K562 (cell line): ENCODE results near the gene C1orf122. TPM values are rescaled to one million over a fixed set of nuclear protein-coding genes. Genes with fewer than 3 reads are reported as not detected.

Source experiments
- ATAC-seq: fragments of 200-7000 bp; cut with Tn5 transposase; 3 replicates; pipeline ENCODE4 v1.9.1; 2020; ENCODE audit warnings: moderate library complexity
- BruUV-seq: library from RNA; stranded (reverse); fragments of 400-500 nt; replicated peaks from 2 replicates; lab custom pipeline; 2021; lab: Mats Ljungman, UMichigan
- CTCF ChIA-PET: fragments of 300-600 bp; formaldehyde crosslinking; extraction: SDS; loops from one replicate; lab custom pipeline; 2021; ENCODE audit warnings: low intra/inter-chr PET ratio; lab: Yijun Ruan, JAX
- POLR2A ChIA-PET: fragments of 300-600, 350-650 bp; sonication (Branson Sonifier 250); formaldehyde crosslinking; extraction: SDS; loops from one replicate; lab custom pipeline; 2021; ENCODE audit warnings: antibody characterized with exemption, inconsistent platforms; lab: Yijun Ruan, JAX
- DNase-seq, 4 experiments: peaks; one replicate each; pipeline versions ENCODE4 v3.0.0 to v3.0.0-alpha.2; 2011 to 2018; ENCODE audit warnings: low spot score in 3 of 4, mixed read lengths in 3 of 4; ENCODE audit errors: extremely low read depth in 1 of 4
- FAIRE-seq: peaks from 2 replicates; lab custom pipeline; 2011; peaks lifted over from hg19 to GRCh38; lab: Jason Lieb, UNC
- H2AFZ ChIP-seq: 2 replicates; pipeline ENCODE4 v1.6.0; 2011; ENCODE audit warnings: low read depth, low read length, control low read depth, inconsistent platforms
- H3K27ac ChIP-seq: fragments of 200-600 bp; 3 replicates; pipeline ENCODE4 v1.8.0; 2011; ENCODE audit warnings: low read depth, mild to moderate bottlenecking, control low read depth, inconsistent platforms, low read length, moderate library complexity, mixed read lengths; ENCODE audit errors: extremely low read depth
- H3K27me3 ChIP-seq, 2 experiments: fragments of 300-600 bp in 1 of 2; 2 replicates in 1 of 2; 3 replicates in 1 of 2; pipeline versions ENCODE4 v1.6.0 to v1.8.0; 2011; ENCODE audit warnings: inconsistent platforms in 2 of 2, low read length in 2 of 2, mild to moderate bottlenecking in 1 of 2, mixed read lengths in 1 of 2, moderate library complexity in 1 of 2; ENCODE audit not compliant: control insufficient read depth in 2 of 2, insufficient read depth in 2 of 2
- H3K36me3 ChIP-seq: fragments of 300-600 bp; 3 replicates; pipeline ENCODE4 v1.8.0; 2011; ENCODE audit warnings: mild to moderate bottlenecking, low read length, inconsistent platforms; ENCODE audit not compliant: control insufficient read depth, insufficient read depth
- H3K4me1 ChIP-seq, 2 experiments: fragments of 200-600 bp in 1 of 2; replicated peaks in 1 of 2; 2 replicates in 1 of 2; 3 replicates in 1 of 2; pipeline versions ENCODE4 v1.5.1 to v1.8.0; 2011; ENCODE audit warnings: inconsistent platforms in 2 of 2, low read length in 2 of 2, mild to moderate bottlenecking in 1 of 2, mixed read lengths in 1 of 2, moderate library complexity in 1 of 2; ENCODE audit not compliant: control insufficient read depth in 2 of 2, insufficient read depth in 2 of 2
- H3K4me2 ChIP-seq: 2 replicates; pipeline ENCODE4 v1.6.1; 2011; ENCODE audit warnings: low read length, control low read depth, inconsistent platforms, mixed read lengths; ENCODE audit not compliant: insufficient read depth
- H3K4me3 ChIP-seq: fragments of 200-600 bp; sonication (generic), shearing (Covaris generic); 2 replicates; pipeline ENCODE4 v1.5.1; 2016; ENCODE audit warnings: control low read depth, inconsistent platforms
- H3K79me2 ChIP-seq: fragments of 200-600 bp; 3 replicates; pipeline ENCODE4 v1.8.0; 2011; ENCODE audit warnings: low read length, inconsistent platforms; ENCODE audit not compliant: control insufficient read depth, insufficient read depth
- H3K9ac ChIP-seq, 2 experiments: 2 replicates each; pipeline versions ENCODE4 v1.6.0 to v1.6.1; 2011; ENCODE audit warnings: low read depth in 2 of 2, low read length in 2 of 2, control low read depth in 1 of 2, inconsistent platforms in 1 of 2, mild to moderate bottlenecking in 1 of 2, mixed read lengths in 1 of 2; ENCODE audit not compliant: insufficient read depth in 1 of 2
- H3K9me1 ChIP-seq: one replicate; pipeline ENCODE4 v1.6.0; 2011; ENCODE audit warnings: inconsistent platforms, mild to moderate bottlenecking, low read length, moderate library complexity; ENCODE audit not compliant: control insufficient read depth, insufficient read depth
- H3K9me3 ChIP-seq: replicated peaks from 2 replicates; pipeline ENCODE4 v1.5.1; 2011; ENCODE audit warnings: low read depth, low read length, inconsistent platforms; ENCODE audit not compliant: control insufficient read depth, insufficient read depth
- H4K20me1 ChIP-seq: replicated peaks from 2 replicates; pipeline ENCODE4 v1.6.1; 2011; ENCODE audit warnings: low read length, inconsistent platforms, mixed read lengths; ENCODE audit not compliant: control insufficient read depth, insufficient read depth
- CREB1 ChIP-seq, 2 experiments: sonication (generic) in 1 of 2; formaldehyde crosslinking in 1 of 2; IDR thresholded peaks; 2 replicates each; pipeline versions ENCODE4 v1.6.1 to v1.8.0; 2012 to 2022; ENCODE audit warnings: inconsistent platforms in 1 of 2, mild to moderate bottlenecking in 1 of 2, missing genetic modification reagents in 1 of 2, moderate library complexity in 1 of 2
- DMBX1 ChIP-seq: fragments of 250-450 bp; sonication (Bioruptor Pico); IDR thresholded peaks from 2 replicates; pipeline ENCODE4 v1.8.0; 2022; ENCODE audit warnings: inconsistent platforms, mild to moderate bottlenecking, moderate library complexity, borderline replicate concordance
- HNRNPLL ChIP-seq: fragments of 200-400 bp; formaldehyde crosslinking; IDR thresholded peaks from 2 replicates; pipeline ENCODE4 v1.6.1; 2017; ENCODE audit warnings: low read length, low read depth, mild to moderate bottlenecking; ENCODE audit not compliant: poor library complexity, severe bottlenecking
- KLF6 ChIP-seq: fragments of 250-450 bp; sonication (Bioruptor Pico); IDR thresholded peaks from 2 replicates; pipeline ENCODE4 v1.4.0; 2020; ENCODE audit warnings: mild to moderate bottlenecking, moderate library complexity, borderline replicate concordance
- NCOA1 ChIP-seq: fragments of 450-650 bp; IDR thresholded peaks from 2 replicates; pipeline ENCODE4 v1.6.1; 2016; ENCODE audit warnings: low read depth
- NFIC ChIP-seq: fragments of 450-650 bp; IDR thresholded peaks from 2 replicates; pipeline ENCODE4 v1.6.1; 2017; ENCODE audit warnings: mild to moderate bottlenecking, inconsistent platforms
- NR4A1 ChIP-seq, 2 experiments: fragments of 250-450 bp in 1 of 2; fragments of 450-650 bp in 1 of 2; sonication (Bioruptor Pico) in 1 of 2; IDR thresholded peaks; 2 replicates each; pipeline versions ENCODE4 v1.4.0 to v1.6.1; 2016 to 2020; ENCODE audit warnings: mild to moderate bottlenecking in 2 of 2, missing compliant biosample characterization in 1 of 2, missing genetic modification characterization in 1 of 2, moderate library complexity in 1 of 2
- TCF7 ChIP-seq: sonication (generic); IDR thresholded peaks from 2 replicates; pipeline ENCODE4 v1.6.1; 2016; ENCODE audit warnings: antibody characterized with exemption, borderline replicate concordance
- TGIF2 ChIP-seq: sonication (generic); formaldehyde crosslinking; IDR thresholded peaks from 2 replicates; pipeline ENCODE4 v1.8.1; 2022; ENCODE audit warnings: mild to moderate bottlenecking, missing genetic modification reagents, moderate library complexity
- ZBTB1 ChIP-seq: sonication (generic); formaldehyde crosslinking; IDR thresholded peaks from 2 replicates; pipeline ENCODE4 v1.8.1; 2023; ENCODE audit warnings: missing genetic modification reagents, low read depth, mild to moderate bottlenecking, borderline replicate concordance
- WGBS: fragments of 100-300 bp; shearing (Covaris generic); methylation state at CpG from one replicate; pipeline ENCODE4 v1.1.6; 2016; ENCODE audit warnings: low coverage, mixed read lengths; ENCODE audit not compliant: insufficient coverage; ENCODE audit errors: missing lambda C conversion rate; 5-methylcytosine and 5-hydroxymethylcytosine counted together
- in situ Hi-C: fragments of 300-500 bp; cut with MboI; formaldehyde crosslinking; loops from 4 replicates; pipeline ENCODE4 v1.15.0; 2018; ENCODE audit warnings: inconsistent platforms, mixed read lengths
- intact Hi-C: fragments of 100-400 bp; cut with micrococcal nuclease; formaldehyde crosslinking; loops from 2 replicates; pipeline ENCODE4 v1.14.2; 2022
- polyA plus RNA-seq, 8 experiments: library from polyadenylated mRNA; depleted of rRNA in 4 of 8; stranded (reverse) in 5 of 8; unstranded in 3 of 8; fragments of >200 nt; fragmentation: Nextera tagmentation in 2 of 8; fragmentation: Illumina TruSeq in 1 of 8; extraction: Ambion mirVana in 2 of 8; extraction: Trizol in 1 of 8; gene quantifications; 2 replicates each; pipeline versions ENCODE4 v1.2.1 to v1.2.3, GENCODE V29; 2011 to 2014; ENCODE audit warnings: inconsistent platforms in 1 of 8, missing spikeins in 1 of 8
- total RNA-seq, 7 experiments: library from RNA; depleted of rRNA in 6 of 7; stranded (reverse); fragments of >200 nt in 6 of 7; fragmentation: Illumina TruSeq in 2 of 7; extraction: Trizol in 2 of 7; gene quantifications; 2 replicates each; pipeline versions ENCODE4 v1.2.1 to v1.2.3, GENCODE V29; 2011 to 2021; ENCODE audit warnings: low replicate concordance in 1 of 7
- TF ChIP-seq, protein P1 (sequence below): conservative IDR thresholded peaks from 2 replicates; pipeline ENCODE4 v1.6.1; 2011; ENCODE audit warnings: low read depth, mild to moderate bottlenecking, low read length; ENCODE audit not compliant: control insufficient read depth
- TF ChIP-seq, protein P2 (sequence below): sonication (generic); formaldehyde crosslinking; IDR thresholded peaks from 2 replicates; pipeline ENCODE4 v1.8.0; 2022; ENCODE audit warnings: mild to moderate bottlenecking, low read depth, missing genetic modification reagents
- TF ChIP-seq, protein P3 (sequence below): sonication (generic); formaldehyde crosslinking; IDR thresholded peaks from 2 replicates; pipeline ENCODE4 v1.8.1; 2023; ENCODE audit warnings: mild to moderate bottlenecking, missing genetic modification reagents, moderate library complexity
- TF ChIP-seq, protein P4 (sequence below): sonication (generic); formaldehyde crosslinking; IDR thresholded peaks from 2 replicates; pipeline ENCODE4 v1.9.0; 2022; ENCODE audit warnings: mild to moderate bottlenecking, missing genetic modification reagents

The C1orf122 gene
- total and polyA plus RNA-seq, 9 of the 15 experiments (the other 6 are each of a cell fraction or from before 2014, with no cell fraction given) = 3.6 to 70.9 (median 17.3) TPM

DNA sequence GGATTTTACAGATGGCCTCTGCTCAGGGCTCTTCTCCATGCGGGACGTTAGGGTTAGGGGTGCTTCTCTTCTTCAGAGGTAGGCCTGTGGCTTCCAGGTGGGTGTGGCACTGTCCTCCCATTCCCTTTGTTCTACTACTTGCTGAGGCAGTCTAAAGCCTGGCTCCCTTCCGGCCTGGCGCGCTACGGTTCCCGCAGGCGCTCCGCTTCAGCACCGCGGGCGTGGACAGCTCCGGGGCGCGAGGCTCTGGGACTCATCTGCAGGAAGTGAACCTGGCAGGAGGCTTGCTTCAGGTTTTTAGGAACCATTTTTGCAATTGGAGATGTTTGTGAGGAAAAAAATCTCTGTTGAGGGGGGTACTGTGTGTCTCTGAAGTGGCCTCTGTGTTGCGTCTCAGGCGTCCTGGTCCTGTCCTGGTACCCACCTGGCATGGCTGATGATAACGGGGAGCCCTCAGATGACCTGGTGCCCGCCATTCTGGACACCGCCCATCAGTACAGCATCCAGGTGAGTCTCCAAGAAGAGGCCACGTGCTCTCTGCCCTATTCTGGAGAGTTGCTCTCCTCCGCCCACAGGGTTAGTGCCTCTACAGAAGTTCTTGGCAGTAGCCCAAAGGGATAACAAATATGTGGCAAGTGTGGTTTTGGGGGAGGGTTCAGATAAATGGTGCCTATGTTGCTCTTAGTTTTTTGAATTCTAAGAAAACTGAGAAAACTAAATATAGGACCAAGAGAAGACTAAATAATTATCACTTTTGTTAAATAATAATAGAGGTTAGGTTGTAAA lies 12.1 kb upstream of the C1orf122 start:
- no TSS peak for BruUV-seq
- Histone ChIP-seq H3K9me3 (no peaks in the 10 kb centered on the region), H3K27me3 (peaks cover 17 to 38% of the 10 kb centered on the region in 2 experiments; a peak in 4 of 5 replicates), H3K4me1 (peaks cover 0 to 27% of the 10 kb centered on the region in 2 experiments; a peak in 3 of 5 replicates), H4K20me1 (peaks cover 20% of the 10 kb centered on the region), H3K36me3 (peaks cover 6% of the 10 kb centered on the region; the same call in 1 of the 3 replicates), H3K9ac (no peak overlapping the region), H3K4me2 (no peak overlapping the region), H3K4me3 (no peak overlapping the region), H2AFZ (no peak overlapping the region), H3K27ac (no peak overlapping the region), H3K79me2 (no peaks in the 10 kb centered on the region), H3K9me1 (no peaks in the 10 kb centered on the region)
- peak; percentile 88 for ATAC-seq
- intact Hi-C loops = no loop called here
- 5% methylated on average over 19 of the region's 22 CpGs for WGBS
- DNase-seq = peak; percentile 85 to 88 (median 86)
- in situ Hi-C loops = no loop called here
- ChIA-PET POLR2A (interaction anchor here (0.6 kb wide), 4 partner anchors 9 to 104 kb away, joined by 3 to 7 read pairs (median 3); no protein-coding TSS in a partner anchor), CTCF (no interaction called here)
- FAIRE-seq = peak; percentile 89
- peak; percentile 82; the same call in 1 of the 2 replicates for TF ChIP-seq DMBX1 (CRISPR knock-in tag)
- TF ChIP-seq, protein P1, sequence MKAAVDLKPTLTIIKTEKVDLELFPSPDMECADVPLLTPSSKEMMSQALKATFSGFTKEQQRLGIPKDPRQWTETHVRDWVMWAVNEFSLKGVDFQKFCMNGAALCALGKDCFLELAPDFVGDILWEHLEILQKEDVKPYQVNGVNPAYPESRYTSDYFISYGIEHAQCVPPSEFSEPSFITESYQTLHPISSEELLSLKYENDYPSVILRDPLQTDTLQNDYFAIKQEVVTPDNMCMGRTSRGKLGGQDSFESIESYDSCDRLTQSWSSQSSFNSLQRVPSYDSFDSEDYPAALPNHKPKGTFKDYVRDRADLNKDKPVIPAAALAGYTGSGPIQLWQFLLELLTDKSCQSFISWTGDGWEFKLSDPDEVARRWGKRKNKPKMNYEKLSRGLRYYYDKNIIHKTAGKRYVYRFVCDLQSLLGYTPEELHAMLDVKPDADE = peak; percentile 87
- TF ChIP-seq ZBTB1 (CRISPR knock-in tag) = peak; percentile 70
- TF ChIP-seq, protein P2, sequence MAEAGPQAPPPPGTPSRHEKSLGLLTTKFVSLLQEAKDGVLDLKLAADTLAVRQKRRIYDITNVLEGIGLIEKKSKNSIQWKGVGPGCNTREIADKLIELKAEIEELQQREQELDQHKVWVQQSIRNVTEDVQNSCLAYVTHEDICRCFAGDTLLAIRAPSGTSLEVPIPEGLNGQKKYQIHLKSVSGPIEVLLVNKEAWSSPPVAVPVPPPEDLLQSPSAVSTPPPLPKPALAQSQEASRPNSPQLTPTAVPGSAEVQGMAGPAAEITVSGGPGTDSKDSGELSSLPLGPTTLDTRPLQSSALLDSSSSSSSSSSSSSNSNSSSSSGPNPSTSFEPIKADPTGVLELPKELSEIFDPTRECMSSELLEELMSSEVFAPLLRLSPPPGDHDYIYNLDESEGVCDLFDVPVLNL = peak; percentile 75; the same call in 1 of the 2 replicates
- 0 out of 2 replicates have a peak, but pooled peaks have one; percentile 22 for TF ChIP-seq NR4A1 (CRISPR knock-in tag; IDR thresholded peaks at IDR 0.05)
- no peak for TF ChIP-seq NR4A1 (tag; IDR thresholded peaks at IDR 0.05)
- peak; percentile 62 for TF ChIP-seq HNRNPLL
- TF ChIP-seq TGIF2 (CRISPR knock-in tag) = peak; percentile 78; the same call in 1 of the 2 replicates
- TF ChIP-seq, protein P3, sequence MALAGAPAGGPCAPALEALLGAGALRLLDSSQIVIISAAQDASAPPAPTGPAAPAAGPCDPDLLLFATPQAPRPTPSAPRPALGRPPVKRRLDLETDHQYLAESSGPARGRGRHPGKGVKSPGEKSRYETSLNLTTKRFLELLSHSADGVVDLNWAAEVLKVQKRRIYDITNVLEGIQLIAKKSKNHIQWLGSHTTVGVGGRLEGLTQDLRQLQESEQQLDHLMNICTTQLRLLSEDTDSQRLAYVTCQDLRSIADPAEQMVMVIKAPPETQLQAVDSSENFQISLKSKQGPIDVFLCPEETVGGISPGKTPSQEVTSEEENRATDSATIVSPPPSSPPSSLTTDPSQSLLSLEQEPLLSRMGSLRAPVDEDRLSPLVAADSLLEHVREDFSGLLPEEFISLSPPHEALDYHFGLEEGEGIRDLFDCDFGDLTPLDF (CRISPR knock-in tag) = peak; percentile 87; the same call in 1 of the 2 replicates
- peak; percentile 71 for TF ChIP-seq NFIC
- TF ChIP-seq CREB1 (IDR thresholded peaks at IDR 0.05) = no peak
- TF ChIP-seq CREB1 (CRISPR knock-in tag; IDR thresholded peaks at IDR 0.05) = peak; percentile 77
- TF ChIP-seq, protein P4, sequence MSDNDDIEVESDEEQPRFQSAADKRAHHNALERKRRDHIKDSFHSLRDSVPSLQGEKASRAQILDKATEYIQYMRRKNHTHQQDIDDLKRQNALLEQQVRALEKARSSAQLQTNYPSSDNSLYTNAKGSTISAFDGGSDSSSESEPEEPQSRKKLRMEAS = peak; percentile 84
- TF ChIP-seq KLF6 = no peak
- TF ChIP-seq TCF7 = no peak
- peak; percentile 52; the same call in 1 of the 2 replicates for TF ChIP-seq NCOA1
